Retinal pigment epithelial cell (primary cell): ENCODE results near the gene HDAC9.

ENCODE experiments used
- DNase-seq: peaks from one replicate; pipeline ENCODE4 v3.0.0-alpha.2; 2010; ENCODE audit warnings: low read depth
- H3K4me3 ChIP-seq: 2 replicates; pipeline ENCODE4 v1.5.1; 2011; ENCODE audit warnings: mild to moderate bottlenecking, low read length, control low read depth, moderate library complexity
- TF ChIP-seq, protein P1 (sequence below): conservative IDR thresholded peaks from 2 replicates; pipeline ENCODE4 v1.5.1; 2011; ENCODE audit warnings: low read depth, low read length, control low read depth, inconsistent platforms

The HDAC9 gene

GRCh38 chr7:18572885-18573284 lies 77.3 kb downstream of the HDAC9 start:
- DNase-seq = no peak
- H3K4me3 ChIP-seq = no peak overlapping the region
- TF ChIP-seq, protein P1, sequence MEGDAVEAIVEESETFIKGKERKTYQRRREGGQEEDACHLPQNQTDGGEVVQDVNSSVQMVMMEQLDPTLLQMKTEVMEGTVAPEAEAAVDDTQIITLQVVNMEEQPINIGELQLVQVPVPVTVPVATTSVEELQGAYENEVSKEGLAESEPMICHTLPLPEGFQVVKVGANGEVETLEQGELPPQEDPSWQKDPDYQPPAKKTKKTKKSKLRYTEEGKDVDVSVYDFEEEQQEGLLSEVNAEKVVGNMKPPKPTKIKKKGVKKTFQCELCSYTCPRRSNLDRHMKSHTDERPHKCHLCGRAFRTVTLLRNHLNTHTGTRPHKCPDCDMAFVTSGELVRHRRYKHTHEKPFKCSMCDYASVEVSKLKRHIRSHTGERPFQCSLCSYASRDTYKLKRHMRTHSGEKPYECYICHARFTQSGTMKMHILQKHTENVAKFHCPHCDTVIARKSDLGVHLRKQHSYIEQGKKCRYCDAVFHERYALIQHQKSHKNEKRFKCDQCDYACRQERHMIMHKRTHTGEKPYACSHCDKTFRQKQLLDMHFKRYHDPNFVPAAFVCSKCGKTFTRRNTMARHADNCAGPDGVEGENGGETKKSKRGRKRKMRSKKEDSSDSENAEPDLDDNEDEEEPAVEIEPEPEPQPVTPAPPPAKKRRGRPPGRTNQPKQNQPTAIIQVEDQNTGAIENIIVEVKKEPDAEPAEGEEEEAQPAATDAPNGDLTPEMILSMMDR = no peak

GRCh38 chr7:18573410-18574234 lies 78.1 kb downstream of the HDAC9 start:
- DNase-seq = no peak
- H3K4me3 ChIP-seq = no peak overlapping the region
- TF ChIP-seq, protein P1 = no peak

DNA sequence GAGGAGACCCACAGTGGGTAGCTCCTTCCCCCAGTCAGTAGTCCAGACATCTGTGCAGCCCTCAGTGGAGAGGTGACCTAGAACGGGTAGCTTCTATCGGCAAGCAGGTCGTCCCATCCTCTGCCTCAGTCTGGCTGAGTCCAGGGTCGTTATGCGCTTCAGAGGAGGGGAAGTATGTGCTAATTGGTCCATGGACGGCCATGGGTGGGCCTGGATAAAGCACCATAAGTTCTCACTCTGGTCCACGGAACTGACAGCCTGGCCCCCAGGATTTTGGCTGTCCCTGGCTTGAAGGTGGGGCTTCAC lies 78.6 kb downstream of the HDAC9 start:
- no peak overlapping the region for H3K4me3 ChIP-seq
- DNase-seq = no peak
- TF ChIP-seq, protein P1 = no peak

- no peak for DNase-seq
- H3K4me3 ChIP-seq = no peak overlapping the region
- TF ChIP-seq, protein P1 = no peak
Measured at GRCh38 chr7:18574676-18575075, 79.1 kb downstream of the HDAC9 start.

GRCh38 chr7:18575622-18576572 lies 80.3 kb downstream of the HDAC9 start:
- H3K4me3 ChIP-seq = no peak overlapping the region
- no peak for DNase-seq
- TF ChIP-seq, protein P1 = no peak

- no peak for DNase-seq
- no peak overlapping the region for H3K4me3 ChIP-seq
- TF ChIP-seq, protein P1 = no peak
Measured at GRCh38 chr7:18577096-18577771, 81.7 kb downstream of the HDAC9 start.
